ENCODE results near the gene TDRD12.

TDRD12 gene

GRCh38 chr19:32870981-32871451 lies 151.4 kb downstream of the TDRD12 start:
- H3K27ac ChIP-seq = no peak overlapping the region
- no peak for TF ChIP-seq CTCF (conservative IDR thresholded peaks at IDR 0.05)
- TF ChIP-seq ZFX (IDR thresholded peaks at IDR 0.05) = no peak

GRCh38 chr19:32872391-32872790 lies 152.8 kb downstream of the TDRD12 start:
- TF ChIP-seq ZFX (IDR thresholded peaks at IDR 0.05) (no peak), CTCF (conservative IDR thresholded peaks at IDR 0.05) (no peak)
- H3K27ac ChIP-seq = no peak overlapping the region

- no peak for TF ChIP-seq CTCF (conservative IDR thresholded peaks at IDR 0.05)
- TF ChIP-seq ZFX (IDR thresholded peaks at IDR 0.05) = no peak
- H3K27ac ChIP-seq = no peak overlapping the region
Measured at GRCh38 chr19:32873247-32873959, 153.8 kb downstream of the TDRD12 start.

GRCh38 chr19:32874605-32875004 lies 155.0 kb downstream of the TDRD12 start:
- no peak overlapping the region for H3K27ac ChIP-seq
- TF ChIP-seq ZFX (IDR thresholded peaks at IDR 0.05) (no peak), CTCF (conservative IDR thresholded peaks at IDR 0.05) (no peak)

- TF ChIP-seq ZFX (IDR thresholded peaks at IDR 0.05) (no peak), CTCF (conservative IDR thresholded peaks at IDR 0.05) (no peak)
- no peak overlapping the region for H3K27ac ChIP-seq
Measured at GRCh38 chr19:32875428-32875827, 155.9 kb downstream of the TDRD12 start.

GRCh38 chr19:32876236-32876918 lies 156.8 kb downstream of the TDRD12 start:
- no peak overlapping the region for H3K27ac ChIP-seq
- no peak for TF ChIP-seq ZFX (IDR thresholded peaks at IDR 0.05)
- TF ChIP-seq CTCF (conservative IDR thresholded peaks at IDR 0.05) = no peak

- TF ChIP-seq CTCF (conservative IDR thresholded peaks at IDR 0.05) = no peak
- TF ChIP-seq ZFX (IDR thresholded peaks at IDR 0.05) = no peak
- H3K27ac ChIP-seq = no peak overlapping the region
Measured at GRCh38 chr19:32876919-32877285, 157.3 kb downstream of the TDRD12 start.
